Measurements from ENCODE around the gene BORCS8.

BORCS8 gene

GRCh38 chr19:19214892-19215291 is 22.9 kb upstream of the BORCS8 start:
- Histone ChIP-seq H3K4me2 (ENCODE audit: low read depth, low read length, poor library complexity, severe bottlenecking) (no peak overlapping the region), H3K9ac (ENCODE audit: low read depth, low read length, poor library complexity, severe bottlenecking) (no peak overlapping the region), H3K9me2 (replicated peaks; ENCODE audit: low read depth, low read length) (no peaks in the 10 kb centered on the region), H3K79me2 (ENCODE audit: insufficient read depth, low read length) (no peaks in the 10 kb centered on the region), H3K4me1 (ENCODE audit: insufficient read depth, low read length, poor library complexity, severe bottlenecking) (no peaks in the 10 kb centered on the region), H3K9me3 (ENCODE audit: insufficient read depth, low read depth, low read length) (no peaks in the 10 kb centered on the region), H3K27me3 (ENCODE audit: insufficient read depth, low read length, poor library complexity, severe bottlenecking) (no peaks in the 10 kb centered on the region), H3K4me3 (ENCODE audit: low read length, poor library complexity, severe bottlenecking) (no peak overlapping the region), H3F3A (ENCODE audit: low read depth) (no peaks in the 10 kb centered on the region), H4K20me1 (ENCODE audit: insufficient read depth, low read length, poor library complexity, severe bottlenecking) (no peaks in the 10 kb centered on the region), H3K36me3 (ENCODE audit: insufficient read depth, low read length) (no peaks in the 10 kb centered on the region), H2AFZ (ENCODE audit: low read length) (no peak overlapping the region)
- no peak for TF ChIP-seq CTCF (conservative IDR thresholded peaks at IDR 0.05; ENCODE audit: low read length)
- no peak for TF ChIP-seq EZH2phosphoT487 (IDR thresholded peaks at IDR 0.05; ENCODE audit: borderline replicate concordance)

- no peaks in the 10 kb centered on the region for H3F3A ChIP-seq (ENCODE audit: low read depth)
- no peaks in the 10 kb centered on the region for H3K9me2 ChIP-seq (replicated peaks; ENCODE audit: low read depth, low read length)
- no peaks in the 10 kb centered on the region for H3K9me3 ChIP-seq (ENCODE audit: insufficient read depth, low read depth, low read length)
- no peaks in the 10 kb centered on the region for H3K79me2 ChIP-seq (ENCODE audit: insufficient read depth, low read length)
- H2AFZ ChIP-seq (ENCODE audit: low read length) = no peak overlapping the region
- no peaks in the 10 kb centered on the region for H4K20me1 ChIP-seq (ENCODE audit: insufficient read depth, low read length, poor library complexity, severe bottlenecking)
- no peaks in the 10 kb centered on the region for H3K27me3 ChIP-seq (ENCODE audit: insufficient read depth, low read length, poor library complexity, severe bottlenecking)
- H3K36me3 ChIP-seq (ENCODE audit: insufficient read depth, low read length) = no peaks in the 10 kb centered on the region
- H3K4me1 ChIP-seq (ENCODE audit: insufficient read depth, low read length, poor library complexity, severe bottlenecking) = no peaks in the 10 kb centered on the region
- no peak overlapping the region for H3K4me3 ChIP-seq (ENCODE audit: low read length, poor library complexity, severe bottlenecking)
- H3K4me2 ChIP-seq (ENCODE audit: low read depth, low read length, poor library complexity, severe bottlenecking) = no peak overlapping the region
- TF ChIP-seq CTCF (conservative IDR thresholded peaks at IDR 0.05; ENCODE audit: low read length) (no peak), EZH2phosphoT487 (IDR thresholded peaks at IDR 0.05; ENCODE audit: borderline replicate concordance) (no peak)
- H3K9ac ChIP-seq (ENCODE audit: low read depth, low read length, poor library complexity, severe bottlenecking) = no peak overlapping the region
These were observed 22.2 kb upstream of the BORCS8 start for GRCh38 chr19:19214159-19214490.

- H3K4me1 ChIP-seq (ENCODE audit: insufficient read depth, low read length, poor library complexity, severe bottlenecking) = no peaks in the 10 kb centered on the region
- no peaks in the 10 kb centered on the region for H4K20me1 ChIP-seq (ENCODE audit: insufficient read depth, low read length, poor library complexity, severe bottlenecking)
- no peak overlapping the region for H3K4me3 ChIP-seq (ENCODE audit: low read length, poor library complexity, severe bottlenecking)
- TF ChIP-seq EZH2phosphoT487 (IDR thresholded peaks at IDR 0.05; ENCODE audit: borderline replicate concordance) (no peak), CTCF (conservative IDR thresholded peaks at IDR 0.05; ENCODE audit: low read length) (no peak)
- no peaks in the 10 kb centered on the region for H3F3A ChIP-seq (ENCODE audit: low read depth)
- H3K9me2 ChIP-seq (replicated peaks; ENCODE audit: low read depth, low read length) = no peaks in the 10 kb centered on the region
- no peak overlapping the region for H3K9ac ChIP-seq (ENCODE audit: low read depth, low read length, poor library complexity, severe bottlenecking)
- H2AFZ ChIP-seq (ENCODE audit: low read length) = no peak overlapping the region
- H3K27me3 ChIP-seq (ENCODE audit: insufficient read depth, low read length, poor library complexity, severe bottlenecking) = no peaks in the 10 kb centered on the region
- H3K4me2 ChIP-seq (ENCODE audit: low read depth, low read length, poor library complexity, severe bottlenecking) = no peak overlapping the region
- H3K9me3 ChIP-seq (ENCODE audit: insufficient read depth, low read depth, low read length) = no peaks in the 10 kb centered on the region
- H3K36me3 ChIP-seq (ENCODE audit: insufficient read depth, low read length) = no peaks in the 10 kb centered on the region
- no peaks in the 10 kb centered on the region for H3K79me2 ChIP-seq (ENCODE audit: insufficient read depth, low read length)
These were observed 21.6 kb upstream of the BORCS8 start for GRCh38 chr19:19213426-19214158.
